Measurements from ENCODE around the gene DCPS. TPM values are rescaled to one million over a fixed set of nuclear protein-coding genes. Genes with fewer than 3 reads are reported as not detected.
A peak's percentile ranks its signal among the peaks of the same experiment; 100 is the strongest.
"Not testable (repeated sequence)": the region's sequence is repeated elsewhere in the genome, so short reads cannot be mapped to it uniquely, and the experiment has no call there.

DCPS gene
- total RNA-seq, 1 donor from 2014 or later, result 8.8 TPM

DNA sequence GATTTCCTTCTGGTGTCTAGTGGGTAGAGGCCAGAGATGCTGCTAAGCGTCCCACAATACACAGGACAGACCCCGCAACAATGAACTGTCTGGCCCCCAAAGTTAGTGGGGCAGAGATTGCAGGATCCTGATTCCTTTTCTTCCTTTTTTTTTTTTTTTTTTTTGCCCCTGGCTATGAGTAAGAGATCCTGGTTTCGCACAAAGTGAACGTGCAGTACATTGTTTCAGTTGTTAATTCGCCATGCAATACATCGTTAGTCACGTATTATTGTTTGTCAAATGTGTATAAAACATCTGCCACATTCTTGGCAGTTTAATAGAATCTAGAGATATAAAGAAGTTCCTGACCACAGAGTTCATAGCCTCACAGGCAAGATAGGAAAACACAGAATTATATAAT lies 71.9 kb downstream of the DCPS start:
- TF ChIP-seq CTCF (IDR thresholded peaks at IDR 0.05; ENCODE audit: unreplicated experiment), result no peak
- H3K9me3 Mint-ChIP-seq, result no peaks in the 10 kb centered on the region
- no peak for DNase-seq (ENCODE audit: low spot score in 2 of 2, unreplicated experiment in 2 of 2)
- H3K36me3 Mint-ChIP-seq, result no peaks in the 10 kb centered on the region
- no peaks in the 10 kb centered on the region for H3K27me3 Mint-ChIP-seq (ENCODE audit: low read depth)
- no peak overlapping the region for H3K27ac Mint-ChIP-seq
- peaks cover 20% of the 10 kb centered on the region for H3K4me1 Mint-ChIP-seq
- no peak overlapping the region for H3K4me3 Mint-ChIP-seq

- Mint-ChIP-seq H3K4me1 (peaks cover 21% of the 10 kb centered on the region), H3K4me3 (no peak overlapping the region), H3K27ac (no peak overlapping the region), H3K9me3 (no peaks in the 10 kb centered on the region), H3K27me3 (ENCODE audit: low read depth) (no peaks in the 10 kb centered on the region), H3K36me3 (no peaks in the 10 kb centered on the region)
- no peak for TF ChIP-seq CTCF (IDR thresholded peaks at IDR 0.05; ENCODE audit: unreplicated experiment)
- no peak for DNase-seq (ENCODE audit: low spot score in 2 of 2, unreplicated experiment in 2 of 2)
Observed at GRCh38 chr11:126378763-126379162, 74.9 kb downstream of the DCPS start.

GRCh38 chr11:126380909-126381308 lies 77.0 kb downstream of the DCPS start:
- no peaks in the 10 kb centered on the region for H3K9me3 Mint-ChIP-seq
- no peak for TF ChIP-seq CTCF (IDR thresholded peaks at IDR 0.05; ENCODE audit: unreplicated experiment)
- peaks cover 23% of the 10 kb centered on the region for H3K4me1 Mint-ChIP-seq
- H3K4me3 Mint-ChIP-seq, result no peak overlapping the region
- DNase-seq (ENCODE audit: low spot score in 2 of 2, unreplicated experiment in 2 of 2), result no peak
- no peaks in the 10 kb centered on the region for H3K36me3 Mint-ChIP-seq
- no peaks in the 10 kb centered on the region for H3K27me3 Mint-ChIP-seq (ENCODE audit: low read depth)
- H3K27ac Mint-ChIP-seq, result no peak overlapping the region

- not testable (repeated sequence) for DNase-seq (ENCODE audit: low spot score in 2 of 2, unreplicated experiment in 2 of 2); H3K9me3 Mint-ChIP-seq; H3K27me3 Mint-ChIP-seq (ENCODE audit: low read depth); H3K36me3 Mint-ChIP-seq; H3K27ac Mint-ChIP-seq; H3K4me3 Mint-ChIP-seq
- peaks cover 23% of the 10 kb centered on the region for H3K4me1 Mint-ChIP-seq
Observed at GRCh38 chr11:126381960-126382359, 78.1 kb downstream of the DCPS start.

- H3K4me3 Mint-ChIP-seq; DNase-seq (ENCODE audit: low spot score in 2 of 2, unreplicated experiment in 2 of 2); H3K27me3 Mint-ChIP-seq (ENCODE audit: low read depth); H3K36me3 Mint-ChIP-seq; H3K9me3 Mint-ChIP-seq: not testable (repeated sequence)
- Mint-ChIP-seq H3K4me1 (peaks cover 23% of the 10 kb centered on the region), H3K27ac (peak overlapping the region; percentile 16)
Observed at GRCh38 chr11:126382641-126383040, 78.8 kb downstream of the DCPS start.

DNA sequence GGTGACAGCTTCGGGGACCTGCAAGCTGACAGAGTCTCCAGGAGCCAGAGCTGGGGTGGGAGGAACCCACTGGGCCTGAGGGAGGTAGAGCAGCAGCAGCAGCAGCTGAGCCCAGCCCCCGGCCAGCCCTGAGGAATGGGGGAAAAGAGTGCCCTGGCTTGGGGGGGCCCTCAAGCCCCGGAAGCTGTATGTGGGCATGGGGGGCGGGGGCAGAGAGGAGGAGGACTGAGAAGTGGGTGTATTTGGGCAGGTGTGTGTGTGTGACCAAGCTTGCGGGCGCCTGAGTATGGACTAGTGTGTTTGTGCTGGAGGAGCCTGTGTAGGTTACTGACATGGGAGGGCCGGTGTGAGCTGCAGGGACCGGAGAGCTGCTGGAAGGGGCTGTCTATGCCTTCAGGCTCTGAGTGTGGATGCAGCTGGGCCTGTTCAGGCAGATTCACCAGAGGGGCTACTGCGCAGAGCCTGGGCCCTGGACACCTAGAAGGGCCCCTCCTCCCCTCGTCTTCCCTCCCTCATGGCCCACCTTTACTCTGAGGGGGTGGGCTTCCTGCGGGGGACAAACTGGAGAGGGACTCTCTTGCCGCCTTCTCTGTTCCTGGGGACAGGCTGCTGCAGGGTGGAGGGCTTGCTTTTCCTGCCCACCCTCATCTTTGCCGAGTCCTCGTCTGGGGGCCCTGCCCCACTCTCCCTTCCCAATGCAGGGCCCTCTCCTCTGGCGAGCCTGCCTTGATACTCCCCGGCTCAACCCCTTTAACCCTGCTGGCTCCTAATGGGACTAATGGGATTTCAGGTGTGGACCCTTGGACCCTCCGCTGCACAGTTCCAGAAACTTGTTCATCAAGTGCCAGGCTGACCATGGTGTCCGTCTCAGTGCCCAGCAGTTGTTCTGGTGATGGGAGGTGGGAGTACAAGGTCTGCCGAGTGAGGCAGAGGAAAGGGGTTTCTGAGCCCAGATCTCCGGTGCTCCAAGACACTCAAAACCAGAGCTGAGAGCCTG lies 79.8 kb downstream of the DCPS start:
- no peak for DNase-seq (ENCODE audit: low spot score in 2 of 2, unreplicated experiment in 2 of 2)
- Mint-ChIP-seq H3K27me3 (ENCODE audit: low read depth) (no peaks in the 10 kb centered on the region), H3K36me3 (no peaks in the 10 kb centered on the region), H3K4me1 (peaks cover 24% of the 10 kb centered on the region), H3K27ac (peak overlapping the region; percentile 59), H3K4me3 (no peak overlapping the region), H3K9me3 (no peaks in the 10 kb centered on the region)
- TF ChIP-seq CTCF (IDR thresholded peaks at IDR 0.05; ENCODE audit: unreplicated experiment), result no peak

Data from mesothelial cell of epicardium (in vitro differentiated cells).